HCT116 (cell line): ENCODE results near the gene TTC21B. TPM values are rescaled to one million over a fixed set of nuclear protein-coding genes. Genes with fewer than 3 reads are reported as not detected.

Source experiments
- ATAC-seq: fragments of 200-7000 bp; cut with Tn5 transposase; 2 replicates; pipeline ENCODE4 v1.9.1; 2020; ENCODE audit warnings: mild to moderate bottlenecking, moderate library complexity
- BruUV-seq: library from RNA; stranded (reverse); fragments of 400-500 nt; replicated peaks from 2 replicates; lab custom pipeline; 2021; lab: Mats Ljungman, UMichigan
- CTCF ChIA-PET: fragments of 300-600 bp; sonication (Branson Sonifier 250); formaldehyde crosslinking; loops from one replicate; lab custom pipeline; 2021; ENCODE audit warnings: antibody characterized with exemption; lab: Charles Lee
- POLR2A ChIA-PET: fragments of 300-600, 350-600 bp; sonication (Branson Sonifier 250); formaldehyde crosslinking; loops from one replicate; lab custom pipeline; 2021; ENCODE audit warnings: antibody characterized with exemption; lab: Charles Lee
- RAD21 ChIA-PET, 2 experiments: fragments of 300-600 bp; sonication (Branson Sonifier 250); formaldehyde crosslinking; loops; one replicate each; lab custom pipeline; 2023; ENCODE audit warnings: low total read pairs in 2 of 2; ENCODE audit not compliant: uncharacterized antibody in 2 of 2, unreplicated experiment in 2 of 2, low non-redundant PET in 1 of 2; lab: Charles Lee
- DNase-seq: peaks from one replicate; pipeline ENCODE4 v3.0.0-alpha.2; 2010; ENCODE audit warnings: low read depth, low spot score
- H2AFZ ChIP-seq: fragments of 200-600 bp; shearing (Covaris generic), sonication (generic); 2 replicates; pipeline ENCODE4 v1.6.1; 2017; ENCODE audit warnings: low read depth, mixed run types, mixed read lengths, antibody characterized with exemption, low read length; ENCODE audit not compliant: poor library complexity, severe bottlenecking
- H3K27ac ChIP-seq: 2 replicates; pipeline ENCODE4 v1.5.1; 2012; ENCODE audit warnings: low read depth, low read length
- H3K27me3 ChIP-seq: fragments of 200-600 bp; sonication (generic); 2 replicates; pipeline ENCODE4 v1.6.1; 2016; ENCODE audit warnings: mixed run types, low read length, mixed read lengths; ENCODE audit not compliant: insufficient read depth
- H3K36me3 ChIP-seq, 2 experiments: fragments of 200-500 bp in 1 of 2; fragments of 200-600 bp in 1 of 2; sonication (Bioruptor generic) in 1 of 2; sonication (generic) in 1 of 2; 2 replicates each; pipeline versions ENCODE4 v1.5.1 to v1.6.1; 2014 to 2016; ENCODE audit warnings: low read length in 2 of 2, inconsistent platforms in 1 of 2, mixed read lengths in 1 of 2, mixed run types in 1 of 2; ENCODE audit not compliant: insufficient read depth in 2 of 2, control insufficient read depth in 1 of 2
- H3K4me1 ChIP-seq, 2 experiments: fragments of 200-600 bp in 1 of 2; sonication (generic) in 1 of 2; 2 replicates each; pipeline versions ENCODE4 v1.5.1 to v1.6.1; 2012 to 2017; ENCODE audit warnings: low read length in 2 of 2, inconsistent platforms in 1 of 2, mild to moderate bottlenecking in 1 of 2, mixed read lengths in 1 of 2, mixed run types in 1 of 2, moderate library complexity in 1 of 2; ENCODE audit not compliant: insufficient read depth in 2 of 2, control insufficient read depth in 1 of 2
- H3K4me2 ChIP-seq: fragments of 200-600 bp; sonication (generic); 2 replicates; pipeline ENCODE4 v1.6.1; 2017; ENCODE audit warnings: mixed run types, low read length, mixed read lengths
- H3K4me3 ChIP-seq, 2 experiments: fragments of 200-600 bp in 1 of 2; sonication (generic) in 1 of 2; replicated peaks in 1 of 2; 2 replicates each; pipeline ENCODE4 v1.5.1; 2011 to 2016; ENCODE audit warnings: low read length in 2 of 2, control low read depth in 1 of 2, low read depth in 1 of 2, mild to moderate bottlenecking in 1 of 2, mixed read lengths in 1 of 2, mixed run types in 1 of 2
- H3K79me2 ChIP-seq: fragments of 200-600 bp; sonication (generic); 2 replicates; pipeline ENCODE4 v1.6.1; 2017; ENCODE audit warnings: mild to moderate bottlenecking, mixed run types, low read length, moderate library complexity, mixed read lengths; ENCODE audit not compliant: insufficient read depth
- H3K9ac ChIP-seq: fragments of 200-600 bp; sonication (generic); 2 replicates; pipeline ENCODE4 v1.6.1; 2016; ENCODE audit warnings: low read length, mixed read lengths
- H3K9me2 ChIP-seq: fragments of 200-600 bp; sonication (generic), shearing (Covaris generic); 2 replicates; pipeline ENCODE4 v1.6.1; 2017; ENCODE audit warnings: mixed run types, mild to moderate bottlenecking, moderate library complexity; ENCODE audit not compliant: insufficient read depth
- H3K9me3 ChIP-seq, 2 experiments: fragments of 200-500 bp in 1 of 2; fragments of 200-600 bp in 1 of 2; sonication (Bioruptor generic) in 1 of 2; sonication (generic) in 1 of 2; 2 replicates each; pipeline ENCODE4 v1.6.1; 2014 to 2017; ENCODE audit warnings: low read length in 2 of 2, mixed read lengths in 2 of 2, inconsistent platforms in 1 of 2, low read depth in 1 of 2, mild to moderate bottlenecking in 1 of 2, mixed run types in 1 of 2, moderate library complexity in 1 of 2; ENCODE audit not compliant: control insufficient read depth in 1 of 2, insufficient read depth in 1 of 2
- H4K20me1 ChIP-seq: fragments of 200-600 bp; sonication (generic), shearing (Covaris generic); 2 replicates; pipeline ENCODE4 v1.6.1; 2017; ENCODE audit warnings: mixed run types, mild to moderate bottlenecking, moderate library complexity; ENCODE audit not compliant: insufficient read depth
- CBX3 ChIP-seq: IDR thresholded peaks from 2 replicates; pipeline ENCODE4 v1.6.1; 2012; ENCODE audit warnings: low read depth
- CEBPB ChIP-seq: IDR thresholded peaks from 2 replicates; pipeline ENCODE4 v1.6.1; 2012; ENCODE audit warnings: low read depth
- EGR1 ChIP-seq: IDR thresholded peaks from 2 replicates; pipeline ENCODE4 v1.6.1; 2012; ENCODE audit warnings: low read depth
- ELF1 ChIP-seq: IDR thresholded peaks from 2 replicates; pipeline ENCODE4 v1.6.1; 2012; ENCODE audit warnings: low read depth, borderline replicate concordance
- EZH2 ChIP-seq: fragments of 200-600 bp; sonication (generic); IDR thresholded peaks from 2 replicates; pipeline ENCODE4 v1.6.1; 2017; ENCODE audit warnings: antibody characterized with exemption, mixed run types
- EZH2phosphoT487 ChIP-seq: fragments of 200-600 bp; IDR thresholded peaks from 2 replicates; pipeline ENCODE4 v1.6.1; 2018; ENCODE audit warnings: antibody characterized with exemption, borderline replicate concordance
- FOSL1 ChIP-seq: IDR thresholded peaks from 2 replicates; pipeline ENCODE4 v1.6.1; 2012; ENCODE audit warnings: low read depth
- JUND ChIP-seq: IDR thresholded peaks from 2 replicates; pipeline ENCODE4 v1.6.1; 2012
- POLR2AphosphoS5 ChIP-seq: IDR thresholded peaks from 2 replicates; pipeline ENCODE4 v1.6.1; 2011; ENCODE audit warnings: mild to moderate bottlenecking, low read depth, low read length, moderate library complexity
- RAD21 ChIP-seq: IDR thresholded peaks from 2 replicates; pipeline ENCODE4 v1.6.1; 2012; ENCODE audit warnings: low read depth, mild to moderate bottlenecking
- SP1 ChIP-seq: IDR thresholded peaks from 2 replicates; pipeline ENCODE4 v1.6.1; 2012; ENCODE audit warnings: low read depth
- SRF ChIP-seq: IDR thresholded peaks from 2 replicates; pipeline ENCODE4 v1.6.1; 2012; ENCODE audit warnings: low read depth
- TCF7L2 ChIP-seq: IDR thresholded peaks from 2 replicates; pipeline ENCODE4 v1.7.0; 2011; ENCODE audit warnings: borderline replicate concordance, inconsistent platforms; ENCODE audit not compliant: insufficient read depth, insufficient read length; ENCODE audit errors: extremely low read depth
- YY1 ChIP-seq: IDR thresholded peaks from 2 replicates; pipeline ENCODE4 v1.6.1; 2011; ENCODE audit warnings: low read length, low read depth, moderate library complexity, mild to moderate bottlenecking; ENCODE audit not compliant: insufficient replicate concordance; ENCODE audit errors: extremely low read depth
- ZBTB33 ChIP-seq: IDR thresholded peaks from 2 replicates; pipeline ENCODE4 v1.6.1; 2011; ENCODE audit warnings: mild to moderate bottlenecking, low read length, moderate library complexity; ENCODE audit not compliant: insufficient replicate concordance; ENCODE audit errors: extremely low read depth
- ZFX ChIP-seq: fragments of 450-650 bp; IDR thresholded peaks from 2 replicates; pipeline ENCODE4 v1.6.1; 2017
- intact Hi-C: fragments of 100-400 bp; cut with micrococcal nuclease; formaldehyde crosslinking; loops from 2 replicates; pipeline ENCODE4 v1.10.0; 2022
- total RNA-seq: library from RNA; stranded (reverse); gene quantifications from one replicate; pipeline ENCODE4 v1.2.1, GENCODE V29; 2021; ENCODE audit not compliant: unreplicated experiment
- TF ChIP-seq, protein P1 (sequence below): IDR thresholded peaks from 2 replicates; pipeline ENCODE4 v1.6.1; 2012
- TF ChIP-seq, protein P2 (sequence below): IDR thresholded peaks from 2 replicates; pipeline ENCODE4 v1.6.1; 2012
- TF ChIP-seq, protein P3 (sequence below), 3 experiments: fragments of 200-600 bp in 1 of 3; sonication (generic) in 1 of 3; IDR thresholded peaks in 2 of 3; conservative IDR thresholded peaks in 1 of 3; 2 replicates each; pipeline ENCODE4 v1.5.1; 2012 to 2017; ENCODE audit warnings: low read depth in 2 of 3, low read length in 2 of 3, antibody characterized with exemption in 1 of 3, borderline replicate concordance in 1 of 3, control low read depth in 1 of 3, mild to moderate bottlenecking in 1 of 3, mixed read lengths in 1 of 3, mixed run types in 1 of 3, moderate library complexity in 1 of 3; ENCODE audit not compliant: insufficient read depth in 1 of 3

The TTC21B gene
- total RNA-seq, 1 experiment from 2014 or later: 12.2 TPM

DNA sequence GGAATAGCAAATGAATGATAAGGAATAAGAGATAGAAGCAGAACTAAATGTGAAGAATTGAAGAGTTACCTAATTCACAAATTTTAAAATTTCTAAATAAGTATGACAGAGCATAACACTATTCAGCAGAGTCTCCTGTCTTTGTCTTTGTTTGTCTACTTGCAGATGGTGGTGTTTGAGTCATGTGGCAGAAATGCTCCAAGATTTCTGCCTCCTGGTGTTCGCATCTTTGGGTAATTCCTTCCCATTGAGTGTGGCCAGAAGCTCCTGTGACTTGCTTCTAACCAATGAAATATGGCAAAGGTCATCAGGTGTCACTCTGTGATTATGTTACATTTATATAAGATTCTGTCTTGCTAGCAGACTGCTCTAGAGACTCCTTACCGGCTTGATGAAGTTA lies 114.0 kb downstream of the TTC21B start:
- H3K4me2 ChIP-seq: no peak overlapping the region
- no peak overlapping the region for H3K9ac ChIP-seq
- H3K4me3 ChIP-seq: no peak overlapping the region
- H2AFZ ChIP-seq: no peak overlapping the region
- H3K4me1 ChIP-seq: no peaks in the 10 kb centered on the region
- DNase-seq: no peak
- no peaks in the 10 kb centered on the region for H3K36me3 ChIP-seq
- RAD21 ChIA-PET: no interaction called here
- no peaks in the 10 kb centered on the region for H3K9me3 ChIP-seq
- no peak for ATAC-seq
- H3K79me2 ChIP-seq: no peaks in the 10 kb centered on the region
- H4K20me1 ChIP-seq: no peaks in the 10 kb centered on the region
- BruUV-seq: no TSS peak
- intact Hi-C loops: no loop called here
- CTCF ChIA-PET: no interaction called here
- POLR2A ChIA-PET: no interaction called here
- H3K9me2 ChIP-seq: no peaks in the 10 kb centered on the region
- TF ChIP-seq ZBTB33: no peak
- TF ChIP-seq RAD21: no peak
- TF ChIP-seq, protein P1, sequence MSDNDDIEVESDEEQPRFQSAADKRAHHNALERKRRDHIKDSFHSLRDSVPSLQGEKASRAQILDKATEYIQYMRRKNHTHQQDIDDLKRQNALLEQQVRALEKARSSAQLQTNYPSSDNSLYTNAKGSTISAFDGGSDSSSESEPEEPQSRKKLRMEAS: no peak
- TF ChIP-seq CEBPB: no peak
- no peak for TF ChIP-seq SRF
- TF ChIP-seq EZH2: no peak
- TF ChIP-seq, protein P2, sequence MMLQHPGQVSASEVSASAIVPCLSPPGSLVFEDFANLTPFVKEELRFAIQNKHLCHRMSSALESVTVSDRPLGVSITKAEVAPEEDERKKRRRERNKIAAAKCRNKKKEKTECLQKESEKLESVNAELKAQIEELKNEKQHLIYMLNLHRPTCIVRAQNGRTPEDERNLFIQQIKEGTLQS: no peak
- no peak for TF ChIP-seq SP1
- TF ChIP-seq, protein P3, sequence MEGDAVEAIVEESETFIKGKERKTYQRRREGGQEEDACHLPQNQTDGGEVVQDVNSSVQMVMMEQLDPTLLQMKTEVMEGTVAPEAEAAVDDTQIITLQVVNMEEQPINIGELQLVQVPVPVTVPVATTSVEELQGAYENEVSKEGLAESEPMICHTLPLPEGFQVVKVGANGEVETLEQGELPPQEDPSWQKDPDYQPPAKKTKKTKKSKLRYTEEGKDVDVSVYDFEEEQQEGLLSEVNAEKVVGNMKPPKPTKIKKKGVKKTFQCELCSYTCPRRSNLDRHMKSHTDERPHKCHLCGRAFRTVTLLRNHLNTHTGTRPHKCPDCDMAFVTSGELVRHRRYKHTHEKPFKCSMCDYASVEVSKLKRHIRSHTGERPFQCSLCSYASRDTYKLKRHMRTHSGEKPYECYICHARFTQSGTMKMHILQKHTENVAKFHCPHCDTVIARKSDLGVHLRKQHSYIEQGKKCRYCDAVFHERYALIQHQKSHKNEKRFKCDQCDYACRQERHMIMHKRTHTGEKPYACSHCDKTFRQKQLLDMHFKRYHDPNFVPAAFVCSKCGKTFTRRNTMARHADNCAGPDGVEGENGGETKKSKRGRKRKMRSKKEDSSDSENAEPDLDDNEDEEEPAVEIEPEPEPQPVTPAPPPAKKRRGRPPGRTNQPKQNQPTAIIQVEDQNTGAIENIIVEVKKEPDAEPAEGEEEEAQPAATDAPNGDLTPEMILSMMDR (IDR thresholded peaks at IDR 0.05 in 2 of 3, conservative IDR thresholded peaks at IDR 0.05 in 1 of 3; ENCODE audit: borderline replicate concordance in 1 of 3, insufficient read depth in 1 of 3, low read depth in 2 of 3, low read length in 2 of 3): no peak
- TF ChIP-seq CBX3: no peak
- no peak for TF ChIP-seq FOSL1
- TF ChIP-seq EZH2phosphoT487: no peak
- no peak for TF ChIP-seq JUND
- TF ChIP-seq TCF7L2: no peak
- TF ChIP-seq POLR2AphosphoS5: no peak
- no peak for TF ChIP-seq YY1
- no peak for TF ChIP-seq ELF1
- TF ChIP-seq EGR1: no peak
- TF ChIP-seq ZFX: no peak
- no peaks in the 10 kb centered on the region for H3K27me3 ChIP-seq
- H3K27ac ChIP-seq: no peak overlapping the region
